Adrenal gland (tissue), 12 donors: ENCODE results near the gene SMURF1. TPM values are rescaled to one million over a fixed set of nuclear protein-coding genes. Genes with fewer than 3 reads are reported as not detected.
"Not testable (repeated sequence)": the region's sequence is repeated elsewhere in the genome, so short reads cannot be mapped to it uniquely, and the experiment has no call there.

Source experiments
- DNase-seq, 7 donors: peaks; one replicate each; pipeline ENCODE4 v3.0.0-alpha.2; 2019 to 2020
- H3K27ac ChIP-seq, 5 donors: fragments of 200-600 bp; sonication (generic) in 4 of 5; 1 replicate in 3 of 5; 2 replicates in 2 of 5; pipeline versions ENCODE4 v1.5.1 to v1.8.0; 2016 to 2020; ENCODE audit warnings: mild to moderate bottlenecking in 1 of 5
- H3K27me3 ChIP-seq: fragments of 200-600 bp; 2 replicates; pipeline ENCODE4 v1.8.0; 2021
- H3K36me3 ChIP-seq, 2 donors: fragments of 200-600 bp; replicated peaks in 1 of 2; 1 replicate in 1 of 2; 2 replicates in 1 of 2; pipeline versions ENCODE4 v1.5.1 to v1.8.0; 2018 to 2022
- H3K4me1 ChIP-seq, 2 donors: fragments of 200-600 bp; replicated peaks in 1 of 2; 1 replicate in 1 of 2; 2 replicates in 1 of 2; pipeline versions ENCODE4 v1.5.1 to v1.8.0; 2018 to 2021
- H3K4me3 ChIP-seq, 4 donors: fragments of 200-600 bp; sonication (generic) in 3 of 4; one replicate each; pipeline ENCODE4 v1.5.1; 2016 to 2018
- H3K9me3 ChIP-seq, 3 donors: fragments of 200-600 bp; sonication (generic) in 1 of 3; replicated peaks in 1 of 3; 1 replicate in 2 of 3; 2 replicates in 1 of 3; pipeline versions ENCODE4 v1.5.1 to v1.8.0; 2016 to 2021
- POLR2A ChIP-seq, 2 donors: fragments of 450-650 bp; IDR thresholded peaks; one replicate each; pipeline ENCODE4 v1.6.1; 2017; ENCODE audit warnings: antibody characterized with exemption in 2 of 2, mild to moderate bottlenecking in 2 of 2, moderate library complexity in 1 of 2
- WGBS, 4 donors: extraction: QIAGEN DNeasy Blood & Tissue Kit in 2 of 4; methylation state at CpG; one replicate each; pipeline versions ENCODE4 v1.1.5 to v1.1.7; 2013 to 2017; 5-methylcytosine and 5-hydroxymethylcytosine counted together
- intact Hi-C, 2 donors: fragments of 100-400 bp; cut with DNase I; formaldehyde crosslinking; loops; one replicate each; pipeline versions ENCODE4 v1.14.1 to v1.15.0; 2022 to 2023
- polyA plus RNA-seq, 3 donors: library from polyadenylated mRNA; stranded (reverse); fragments of 200-250 nt in 2 of 3; fragments of 350-450 nt in 1 of 3; fragmentation: Illumina TruSeq in 1 of 3; extraction: RNeasy Lipid Tissue Mini Kit (QIAGEN cat#74804) in 1 of 3; gene quantifications; one replicate each; pipeline ENCODE4 v1.2.3, GENCODE V29; 2013 to 2014
- total RNA-seq, 9 donors: library from RNA; depleted of rRNA in 4 of 9; stranded (reverse); fragments of >200 nt in 4 of 9; fragments of 120-200 nt in 1 of 9; fragmentation: NEBNext Ultra II Directional in 1 of 9; extraction: Animal tissue kit (Norgen Biotek cat#: 25700) in 1 of 9; gene quantifications; one replicate each; pipeline versions ENCODE4 v1.1.0 to v1.2.4, GENCODE V29; 2013 to 2023
- TF ChIP-seq, protein P1 (sequence below), 6 experiments: fragments of 450-650 bp in 4 of 6; fragments of 200-600 bp in 2 of 6; sonication (generic) in 1 of 6; IDR thresholded peaks; 1 replicate in 5 of 6; 2 replicates in 1 of 6; pipeline versions ENCODE4 v1.5.1 to v1.8.0; 2016 to 2021; ENCODE audit warnings: antibody characterized with exemption in 6 of 6, mild to moderate bottlenecking in 2 of 6, moderate library complexity in 1 of 6
- donor health status: healthy with polysubstance abuse.
- donor health status: Bipolar disorder and iron deficiency.
- donor health status: DM: yes; HTN: yes; CAD: no.
- donor health status: DM: no; HTN: no; CAD: no.
- donor health status: DM: no; HTN: no; CAD: no.
- donor health status: DM: yes; HTN: yes; CAD: no.

SMURF1 gene
- total and polyA plus RNA-seq, 12 donors = 8.9 to 40.3 (median 22.3) TPM

GRCh38 chr7:99046722-99047121, 97.2 kb downstream of the SMURF1 start:
- TF ChIP-seq, protein P1, sequence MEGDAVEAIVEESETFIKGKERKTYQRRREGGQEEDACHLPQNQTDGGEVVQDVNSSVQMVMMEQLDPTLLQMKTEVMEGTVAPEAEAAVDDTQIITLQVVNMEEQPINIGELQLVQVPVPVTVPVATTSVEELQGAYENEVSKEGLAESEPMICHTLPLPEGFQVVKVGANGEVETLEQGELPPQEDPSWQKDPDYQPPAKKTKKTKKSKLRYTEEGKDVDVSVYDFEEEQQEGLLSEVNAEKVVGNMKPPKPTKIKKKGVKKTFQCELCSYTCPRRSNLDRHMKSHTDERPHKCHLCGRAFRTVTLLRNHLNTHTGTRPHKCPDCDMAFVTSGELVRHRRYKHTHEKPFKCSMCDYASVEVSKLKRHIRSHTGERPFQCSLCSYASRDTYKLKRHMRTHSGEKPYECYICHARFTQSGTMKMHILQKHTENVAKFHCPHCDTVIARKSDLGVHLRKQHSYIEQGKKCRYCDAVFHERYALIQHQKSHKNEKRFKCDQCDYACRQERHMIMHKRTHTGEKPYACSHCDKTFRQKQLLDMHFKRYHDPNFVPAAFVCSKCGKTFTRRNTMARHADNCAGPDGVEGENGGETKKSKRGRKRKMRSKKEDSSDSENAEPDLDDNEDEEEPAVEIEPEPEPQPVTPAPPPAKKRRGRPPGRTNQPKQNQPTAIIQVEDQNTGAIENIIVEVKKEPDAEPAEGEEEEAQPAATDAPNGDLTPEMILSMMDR (IDR thresholded peaks at IDR 0.05) = no peak
- TF ChIP-seq POLR2A (IDR thresholded peaks at IDR 0.05) = no peak
- Histone ChIP-seq H3K9me3 (no peaks in the 10 kb centered on the region), H3K27ac (no peak overlapping the region), H3K36me3 (peaks cover 0 to 71% of the 10 kb centered on the region in 2 donors), H3K4me3 (no peak overlapping the region), H3K27me3 (no peaks in the 10 kb centered on the region), H3K4me1 (peaks cover 10 to 29% of the 10 kb centered on the region in 2 donors)
- intact Hi-C loops = loop anchor here in 1 of 2 donors (10.0 kb wide), 1 partner anchor 98 kb away; the partner anchor contains the start of gene SMURF1
- 83 to 90% (median 88%) methylated on average over 7 to 8 of the region's 8 CpGs for WGBS, 4 donors
- peak in 2 of 7 donors; percentile 14 to 41 for DNase-seq

DNA sequence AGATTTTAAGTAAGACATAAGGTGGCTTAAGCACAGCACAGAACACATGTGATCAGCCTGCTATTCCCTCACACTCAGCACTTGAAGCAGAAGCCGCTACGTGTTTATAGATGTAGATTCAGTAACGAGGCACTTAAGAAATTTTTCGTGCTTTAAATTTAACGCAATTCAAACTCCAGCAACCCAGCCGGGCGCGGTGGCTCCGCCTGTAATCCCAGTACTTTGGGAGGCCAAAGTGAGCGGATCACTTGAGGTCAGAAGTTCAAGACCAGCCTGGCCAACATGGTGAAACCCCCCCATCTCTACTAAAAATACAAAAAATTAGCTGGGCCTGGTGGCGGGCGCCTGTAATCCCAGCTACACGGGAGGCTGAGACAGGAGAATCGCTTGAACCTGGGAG, 97.6 kb downstream of the SMURF1 start:
- H3K9me3 ChIP-seq, H3K4me3 ChIP-seq, H3K27me3 ChIP-seq: not testable (repeated sequence)
- peaks cover 0 to 71% of the 10 kb centered on the region in 2 donors for H3K36me3 ChIP-seq
- peaks cover 10 to 30% of the 10 kb centered on the region in 2 donors for H3K4me1 ChIP-seq
- intact Hi-C loops = loop anchor here in 1 of 2 donors (10.0 kb wide), 1 partner anchor 99 kb away; the partner anchor contains the start of gene SMURF1
- DNase-seq = peak in 2 of 7 donors; percentile 11 to 37
- peak overlapping the region in 1 of 5 donors; percentile 9 for H3K27ac ChIP-seq
- 85 to 91% (median 86%) methylated on average over 10 to 14 of the region's 14 CpGs for WGBS, 4 donors

DNA sequence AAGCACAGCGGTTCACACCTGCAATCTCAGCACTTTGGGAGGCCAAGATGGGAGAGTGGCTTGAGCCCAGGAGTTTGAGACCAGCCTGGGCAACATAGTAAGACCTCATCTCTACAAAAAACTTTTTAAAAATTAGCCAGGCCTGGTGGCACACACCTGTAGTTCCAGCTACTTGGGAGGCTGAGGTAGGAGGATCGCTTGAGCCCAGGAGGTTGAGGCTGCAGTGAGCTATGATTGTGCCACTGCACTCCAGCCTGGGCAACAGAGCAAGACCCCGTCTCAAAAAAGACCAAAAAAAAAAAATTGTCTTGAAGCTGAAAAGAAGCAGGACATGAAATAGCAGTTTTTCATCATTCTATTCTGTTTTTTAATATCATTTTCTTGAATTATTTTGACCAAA, 99.0 kb downstream of the SMURF1 start:
- H3K4me1 ChIP-seq = peaks cover 6 to 31% of the 10 kb centered on the region in 2 donors

DNA sequence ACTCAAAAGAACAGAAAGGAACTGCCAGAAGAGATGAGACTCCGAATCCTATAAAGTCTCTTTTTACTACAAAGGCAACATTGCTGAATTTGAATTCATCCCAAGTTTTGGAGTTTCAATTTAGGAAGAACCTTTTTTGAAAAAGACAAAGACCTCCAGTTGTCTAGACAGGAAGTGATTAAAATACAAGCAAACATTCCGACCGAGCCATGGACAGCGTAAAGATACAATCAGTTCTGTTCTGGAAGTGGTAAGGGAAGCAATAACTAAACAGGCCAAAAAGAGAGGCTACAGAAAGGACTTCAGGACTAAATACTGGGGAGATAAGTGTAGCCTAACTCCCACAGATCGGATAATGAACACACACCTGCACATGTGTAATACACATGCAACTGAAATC, 101.0 kb downstream of the SMURF1 start:
- H3K9me3 ChIP-seq = no peaks in the 10 kb centered on the region
- peak overlapping the region in 2 of 5 donors; percentile 27 to 36 for H3K27ac ChIP-seq
- TF ChIP-seq POLR2A (IDR thresholded peaks at IDR 0.05) = no peak
- TF ChIP-seq, protein P1 (IDR thresholded peaks at IDR 0.05) = no peak
- H3K36me3 ChIP-seq = peaks cover 0 to 76% of the 10 kb centered on the region in 2 donors
- WGBS, 4 donors = 62 to 70% (median 65%) methylated on average over 5 of the region's 5 CpGs
- H3K4me1 ChIP-seq = peaks cover 6 to 31% of the 10 kb centered on the region in 2 donors
- DNase-seq = peak in 2 of 7 donors; percentile 8 to 53
- no peaks in the 10 kb centered on the region for H3K27me3 ChIP-seq
- H3K4me3 ChIP-seq = no peak overlapping the region
- intact Hi-C loops = loop anchor here in 1 of 2 donors (10.0 kb wide), 1 partner anchor 102 kb away; the partner anchor contains the start of gene SMURF1

More for the DNA sequence above, 99.0 kb downstream of the SMURF1 start:
- not testable (repeated sequence) for H3K27ac ChIP-seq, H3K27me3 ChIP-seq, H3K9me3 ChIP-seq, H3K4me3 ChIP-seq
- intact Hi-C loops = loop anchor here in 1 of 2 donors (10.0 kb wide), 1 partner anchor 100 kb away; the partner anchor contains the start of gene SMURF1
- peak in 1 of 7 donors; percentile 35 for DNase-seq
- 93 to 98% (median 95%) methylated on average over 3 of the region's 3 CpGs for WGBS, 4 donors
- peaks cover 0 to 75% of the 10 kb centered on the region in 2 donors for H3K36me3 ChIP-seq

- WGBS, 4 donors = 47 to 66% (median 63%) methylated on average over 8 to 11 of the region's 11 CpGs
- no peak for TF ChIP-seq POLR2A (IDR thresholded peaks at IDR 0.05)
- TF ChIP-seq, protein P1 (IDR thresholded peaks at IDR 0.05) = no peak
- intact Hi-C loops = loop anchor here in 1 of 2 donors (10.0 kb wide), 1 partner anchor 103 kb away; the partner anchor contains the start of gene SMURF1
- no peaks in the 10 kb centered on the region for H3K9me3 ChIP-seq
- DNase-seq = peak in 4 of 7 donors; percentile 54 to 64 (median 57)
- H3K4me3 ChIP-seq = no peak overlapping the region
- H3K27ac ChIP-seq = peak overlapping the region in 3 of 5 donors; percentile 53 to 90 (median 83)
- no peaks in the 10 kb centered on the region for H3K27me3 ChIP-seq
- H3K36me3 ChIP-seq = peaks cover 0 to 78% of the 10 kb centered on the region in 2 donors
- peaks cover 6 to 36% of the 10 kb centered on the region in 2 donors for H3K4me1 ChIP-seq
These were observed 102.4 kb downstream of the SMURF1 start for GRCh38 chr7:99041526-99041925.
